HG02571 (cell line): Measurements from ENCODE around the gene OIP5.
"Not testable (repeated sequence)": the region's sequence is repeated elsewhere in the genome, so short reads cannot be mapped to it uniquely, and the experiment has no call there.

Experiments used
- ATAC-seq: cut with Tn5 transposase; IDR thresholded peaks from one replicate; pipeline ENCODE4 v1.9.1; 2021; ENCODE audit warnings: mild to moderate bottlenecking, moderate library complexity; ENCODE audit not compliant: unreplicated experiment

The OIP5 gene

GRCh38 chr15:41260924-41261323 lies 71.5 kb downstream of the OIP5 start:
- ATAC-seq = not testable (repeated sequence)

DNA sequence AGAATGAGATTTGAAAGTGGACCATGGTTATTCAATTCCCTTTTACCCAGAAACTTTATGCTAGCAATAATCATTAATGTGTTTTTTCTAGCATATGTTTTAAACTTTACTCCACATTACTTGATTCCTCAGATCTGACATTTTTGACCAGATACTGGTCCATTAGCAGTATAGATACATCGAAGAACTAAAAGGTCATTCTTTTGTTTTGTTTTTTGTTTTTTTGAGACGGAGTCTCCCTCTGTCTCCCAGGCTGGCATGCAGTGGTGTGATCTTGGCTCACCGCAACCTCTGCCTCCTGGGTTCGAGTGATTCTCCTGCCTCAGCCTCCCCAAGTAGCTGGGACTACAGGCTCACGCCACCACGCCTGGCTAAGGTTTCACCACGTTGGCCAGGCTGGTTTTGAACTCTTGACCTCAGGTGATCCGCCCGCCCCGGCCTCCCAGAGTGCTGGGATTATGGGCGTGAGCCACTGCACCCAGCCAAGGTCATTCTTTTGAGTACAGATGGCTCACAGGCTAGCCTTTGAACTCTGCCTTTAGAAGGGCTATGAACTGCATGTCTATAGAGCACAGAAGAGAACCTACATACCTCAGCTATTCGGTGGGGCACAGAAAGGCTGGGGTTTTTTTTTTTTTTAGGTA lies 72.7 kb downstream of the OIP5 start:
- no peak for ATAC-seq
